Measurements from ENCODE around the gene SERPINA3.

GRCh38 chr14:94649543-94650443 is 37.6 kb downstream of the SERPINA3 start:
- TF ChIP-seq CTCF (IDR thresholded peaks at IDR 0.05) (no peak), POLR2A (IDR thresholded peaks at IDR 0.05) (no peak)
